GM23338 (cell line): ENCODE measurements around the gene TST. TPM values are rescaled to one million over a fixed set of nuclear protein-coding genes. Genes with fewer than 3 reads are reported as not detected.

Experiments used
- ATAC-seq: fragments of 200-7000 bp; cut with Tn5 transposase; 3 replicates; pipeline ENCODE4 v1.9.1; 2020
- DNase-seq: peaks from one replicate; pipeline ENCODE4 v3.0.0-alpha.2; 2015; ENCODE audit warnings: low spot score
- H2AFZ ChIP-seq: fragments of 200-600 bp; sonication (generic); 2 replicates; pipeline ENCODE4 v1.8.0; 2016; ENCODE audit warnings: antibody characterized with exemption, mild to moderate bottlenecking, moderate library complexity
- H3F3A ChIP-seq: fragments of 200-600 bp; sonication (generic); replicated peaks from 2 replicates; pipeline ENCODE4 v1.8.0; 2017; ENCODE audit warnings: antibody characterized with exemption, mixed run types, low read depth
- H3K27ac ChIP-seq: fragments of 200-600 bp; sonication (generic); 2 replicates; pipeline ENCODE4 v1.6.1; 2016; ENCODE audit warnings: low read depth
- H3K27me3 ChIP-seq: fragments of 200-600 bp; sonication (generic); 2 replicates; pipeline ENCODE4 v1.8.0; 2016; ENCODE audit warnings: mild to moderate bottlenecking, mixed run types, moderate library complexity; ENCODE audit not compliant: insufficient read depth
- H3K36me3 ChIP-seq: fragments of 200-600 bp; sonication (generic); 2 replicates; pipeline ENCODE4 v1.8.0; 2016; ENCODE audit warnings: mild to moderate bottlenecking; ENCODE audit not compliant: insufficient read depth
- H3K4me1 ChIP-seq: fragments of 200-600 bp; sonication (generic); 2 replicates; pipeline ENCODE4 v1.8.0; 2016; ENCODE audit warnings: mild to moderate bottlenecking, moderate library complexity; ENCODE audit not compliant: insufficient read depth
- H3K4me2 ChIP-seq: fragments of 200-600 bp; sonication (generic); 2 replicates; pipeline ENCODE4 v1.7.1; 2017; ENCODE audit warnings: mixed run types
- H3K4me3 ChIP-seq: fragments of 200-600 bp; sonication (generic); 2 replicates; pipeline ENCODE4 v1.6.1; 2016; ENCODE audit warnings: mixed run types
- H3K79me2 ChIP-seq: fragments of 200-600 bp; sonication (generic); replicated peaks from 2 replicates; pipeline ENCODE4 v1.8.0; 2017; ENCODE audit warnings: mild to moderate bottlenecking; ENCODE audit not compliant: insufficient read depth
- H3K9me2 ChIP-seq: fragments of 200-600 bp; sonication (generic); 2 replicates; pipeline ENCODE4 v1.8.0; 2017; ENCODE audit not compliant: insufficient read depth
- H4K20me1 ChIP-seq: fragments of 200-600 bp; sonication (generic); replicated peaks from 2 replicates; pipeline ENCODE4 v1.8.0; 2017; ENCODE audit warnings: mild to moderate bottlenecking; ENCODE audit not compliant: insufficient read depth
- H3K27ac Mint-ChIP-seq: 2 replicates; pipeline ENCODE4 v1.8.0; 2020; ENCODE audit warnings: inconsistent platforms, mild to moderate bottlenecking, moderate library complexity, mixed read lengths
- H3K27me3 Mint-ChIP-seq: 3 replicates; pipeline ENCODE4 v1.8.0; 2022; ENCODE audit warnings: low read depth, mild to moderate bottlenecking, moderate library complexity, mixed read lengths, inconsistent platforms; ENCODE audit not compliant: insufficient read depth, poor library complexity
- H3K36me3 Mint-ChIP-seq: 3 replicates; pipeline ENCODE4 v1.8.0; 2021; ENCODE audit warnings: low read depth, mild to moderate bottlenecking, inconsistent platforms, moderate library complexity, mixed read lengths
- H3K4me1 Mint-ChIP-seq: 3 replicates; pipeline ENCODE4 v1.8.0; 2020; ENCODE audit warnings: mild to moderate bottlenecking, inconsistent platforms, mixed read lengths
- H3K4me3 Mint-ChIP-seq: 3 replicates; pipeline ENCODE4 v1.8.0; 2021; ENCODE audit warnings: moderate library complexity, mild to moderate bottlenecking, inconsistent platforms, mixed read lengths
- H3K9me3 Mint-ChIP-seq: 3 replicates; pipeline ENCODE4 v1.8.0; 2020; ENCODE audit warnings: moderate library complexity, mild to moderate bottlenecking, inconsistent platforms, mixed read lengths
- CREB1 ChIP-seq: fragments of 250-450 bp; sonication (Bioruptor Pico); IDR thresholded peaks from 2 replicates; pipeline ENCODE4 v1.5.0; 2020; ENCODE audit warnings: low read depth, mild to moderate bottlenecking, moderate library complexity
- CTCF ChIP-seq, 2 experiments: fragments of 200-600 bp in 1 of 2; sonication (generic) in 1 of 2; conservative IDR thresholded peaks; 2 replicates each; pipeline versions ENCODE4 v1.5.1 to v1.6.1; 2016 to 2017; ENCODE audit warnings: antibody characterized with exemption in 2 of 2, low read depth in 2 of 2, mild to moderate bottlenecking in 2 of 2, moderate library complexity in 1 of 2
- EZH2 ChIP-seq: fragments of 200-600 bp; sonication (generic); IDR thresholded peaks from one replicate; pipeline ENCODE4 v1.8.0; 2017; ENCODE audit warnings: antibody characterized with exemption, mild to moderate bottlenecking, low read depth; ENCODE audit not compliant: unreplicated experiment
- EZH2phosphoT487 ChIP-seq: fragments of 200-600 bp; sonication (generic); IDR thresholded peaks from one replicate; pipeline ENCODE4 v1.8.1; 2018; ENCODE audit warnings: antibody characterized with exemption; ENCODE audit not compliant: unreplicated experiment
- JUNB ChIP-seq: IDR thresholded peaks from one replicate; pipeline ENCODE4 v1.6.1; 2016; ENCODE audit warnings: antibody characterized with exemption; ENCODE audit not compliant: unreplicated experiment
- NANOG ChIP-seq: IDR thresholded peaks from 2 replicates; pipeline ENCODE4 v1.6.1; 2016; ENCODE audit warnings: antibody characterized with exemption, borderline replicate concordance
- POLR2AphosphoS5 ChIP-seq: IDR thresholded peaks from 2 replicates; pipeline ENCODE4 v1.6.1; 2016; ENCODE audit warnings: antibody characterized with exemption, low read depth
- REST ChIP-seq: IDR thresholded peaks from one replicate; pipeline ENCODE4 v1.6.1; 2018; ENCODE audit warnings: antibody characterized with exemption; ENCODE audit not compliant: unreplicated experiment
- STAT1 ChIP-seq: IDR thresholded peaks from one replicate; pipeline ENCODE4 v1.6.1; 2016; ENCODE audit warnings: antibody characterized with exemption; ENCODE audit not compliant: unreplicated experiment
- ZNF114 ChIP-seq: fragments of 250-450 bp; sonication (Bioruptor Pico); IDR thresholded peaks from 2 replicates; pipeline ENCODE4 v1.5.0; 2020; ENCODE audit warnings: mild to moderate bottlenecking, moderate library complexity
- ZNF331 ChIP-seq: fragments of 250-450 bp; sonication (Bioruptor Pico); IDR thresholded peaks from 2 replicates; pipeline ENCODE4 v1.5.0; 2020; ENCODE audit warnings: low read depth, mild to moderate bottlenecking, moderate library complexity
- polyA plus RNA-seq: library from polyadenylated mRNA; unstranded; fragments of >200 nt; fragmentation: Nextera tagmentation; extraction: Ambion mirVana; gene quantifications from 2 replicates; pipeline ENCODE4 v1.2.1, GENCODE V29; 2016
- total RNA-seq: library from RNA; depleted of rRNA; stranded (reverse); fragments of >200 nt; shearing (Covaris generic); gene quantifications from 2 replicates; pipeline ENCODE4 v1.2.3, GENCODE V29; 2014
- TF ChIP-seq, protein P1 (sequence below): fragments of 250-450 bp; sonication (Bioruptor Pico); IDR thresholded peaks from 2 replicates; pipeline ENCODE4 v1.5.0; 2020; ENCODE audit warnings: mild to moderate bottlenecking, moderate library complexity
- TF ChIP-seq, protein P2 (sequence below): IDR thresholded peaks from 2 replicates; pipeline ENCODE4 v1.6.1; 2016; ENCODE audit warnings: antibody characterized with exemption

Gene TST
- total and polyA plus RNA-seq, 2 experiments from 2014 or later, result 14.6 to 32.7 TPM

- Mint-ChIP-seq H3K4me3 (no peak overlapping the region), H3K36me3 (peaks cover 2% of the 10 kb centered on the region; the same call in 2 of the 3 replicates), H3K27me3 (peaks cover 35% of the 10 kb centered on the region), H3K9me3 (no peaks in the 10 kb centered on the region), H3K27ac (peak overlapping the region; percentile 16; the same call in 1 of the 2 replicates), H3K4me1 (peaks cover 38% of the 10 kb centered on the region)
- Histone ChIP-seq H3F3A (no peaks in the 10 kb centered on the region), H2AFZ (no peak overlapping the region), H3K79me2 (no peaks in the 10 kb centered on the region), H3K36me3 (no peaks in the 10 kb centered on the region), H3K4me1 (peaks cover 22% of the 10 kb centered on the region), H3K4me3 (no peak overlapping the region), H3K9me2 (no peaks in the 10 kb centered on the region), H3K27ac (no peak overlapping the region), H3K27me3 (peaks cover 27% of the 10 kb centered on the region), H3K4me2 (no peak overlapping the region), H4K20me1 (no peaks in the 10 kb centered on the region)
- no peak for ATAC-seq
- TF ChIP-seq POLR2AphosphoS5, result no peak
- TF ChIP-seq NANOG, result no peak
- no peak for TF ChIP-seq REST
- no peak for TF ChIP-seq STAT1
- no peak for TF ChIP-seq ZNF114
- TF ChIP-seq, protein P1, sequence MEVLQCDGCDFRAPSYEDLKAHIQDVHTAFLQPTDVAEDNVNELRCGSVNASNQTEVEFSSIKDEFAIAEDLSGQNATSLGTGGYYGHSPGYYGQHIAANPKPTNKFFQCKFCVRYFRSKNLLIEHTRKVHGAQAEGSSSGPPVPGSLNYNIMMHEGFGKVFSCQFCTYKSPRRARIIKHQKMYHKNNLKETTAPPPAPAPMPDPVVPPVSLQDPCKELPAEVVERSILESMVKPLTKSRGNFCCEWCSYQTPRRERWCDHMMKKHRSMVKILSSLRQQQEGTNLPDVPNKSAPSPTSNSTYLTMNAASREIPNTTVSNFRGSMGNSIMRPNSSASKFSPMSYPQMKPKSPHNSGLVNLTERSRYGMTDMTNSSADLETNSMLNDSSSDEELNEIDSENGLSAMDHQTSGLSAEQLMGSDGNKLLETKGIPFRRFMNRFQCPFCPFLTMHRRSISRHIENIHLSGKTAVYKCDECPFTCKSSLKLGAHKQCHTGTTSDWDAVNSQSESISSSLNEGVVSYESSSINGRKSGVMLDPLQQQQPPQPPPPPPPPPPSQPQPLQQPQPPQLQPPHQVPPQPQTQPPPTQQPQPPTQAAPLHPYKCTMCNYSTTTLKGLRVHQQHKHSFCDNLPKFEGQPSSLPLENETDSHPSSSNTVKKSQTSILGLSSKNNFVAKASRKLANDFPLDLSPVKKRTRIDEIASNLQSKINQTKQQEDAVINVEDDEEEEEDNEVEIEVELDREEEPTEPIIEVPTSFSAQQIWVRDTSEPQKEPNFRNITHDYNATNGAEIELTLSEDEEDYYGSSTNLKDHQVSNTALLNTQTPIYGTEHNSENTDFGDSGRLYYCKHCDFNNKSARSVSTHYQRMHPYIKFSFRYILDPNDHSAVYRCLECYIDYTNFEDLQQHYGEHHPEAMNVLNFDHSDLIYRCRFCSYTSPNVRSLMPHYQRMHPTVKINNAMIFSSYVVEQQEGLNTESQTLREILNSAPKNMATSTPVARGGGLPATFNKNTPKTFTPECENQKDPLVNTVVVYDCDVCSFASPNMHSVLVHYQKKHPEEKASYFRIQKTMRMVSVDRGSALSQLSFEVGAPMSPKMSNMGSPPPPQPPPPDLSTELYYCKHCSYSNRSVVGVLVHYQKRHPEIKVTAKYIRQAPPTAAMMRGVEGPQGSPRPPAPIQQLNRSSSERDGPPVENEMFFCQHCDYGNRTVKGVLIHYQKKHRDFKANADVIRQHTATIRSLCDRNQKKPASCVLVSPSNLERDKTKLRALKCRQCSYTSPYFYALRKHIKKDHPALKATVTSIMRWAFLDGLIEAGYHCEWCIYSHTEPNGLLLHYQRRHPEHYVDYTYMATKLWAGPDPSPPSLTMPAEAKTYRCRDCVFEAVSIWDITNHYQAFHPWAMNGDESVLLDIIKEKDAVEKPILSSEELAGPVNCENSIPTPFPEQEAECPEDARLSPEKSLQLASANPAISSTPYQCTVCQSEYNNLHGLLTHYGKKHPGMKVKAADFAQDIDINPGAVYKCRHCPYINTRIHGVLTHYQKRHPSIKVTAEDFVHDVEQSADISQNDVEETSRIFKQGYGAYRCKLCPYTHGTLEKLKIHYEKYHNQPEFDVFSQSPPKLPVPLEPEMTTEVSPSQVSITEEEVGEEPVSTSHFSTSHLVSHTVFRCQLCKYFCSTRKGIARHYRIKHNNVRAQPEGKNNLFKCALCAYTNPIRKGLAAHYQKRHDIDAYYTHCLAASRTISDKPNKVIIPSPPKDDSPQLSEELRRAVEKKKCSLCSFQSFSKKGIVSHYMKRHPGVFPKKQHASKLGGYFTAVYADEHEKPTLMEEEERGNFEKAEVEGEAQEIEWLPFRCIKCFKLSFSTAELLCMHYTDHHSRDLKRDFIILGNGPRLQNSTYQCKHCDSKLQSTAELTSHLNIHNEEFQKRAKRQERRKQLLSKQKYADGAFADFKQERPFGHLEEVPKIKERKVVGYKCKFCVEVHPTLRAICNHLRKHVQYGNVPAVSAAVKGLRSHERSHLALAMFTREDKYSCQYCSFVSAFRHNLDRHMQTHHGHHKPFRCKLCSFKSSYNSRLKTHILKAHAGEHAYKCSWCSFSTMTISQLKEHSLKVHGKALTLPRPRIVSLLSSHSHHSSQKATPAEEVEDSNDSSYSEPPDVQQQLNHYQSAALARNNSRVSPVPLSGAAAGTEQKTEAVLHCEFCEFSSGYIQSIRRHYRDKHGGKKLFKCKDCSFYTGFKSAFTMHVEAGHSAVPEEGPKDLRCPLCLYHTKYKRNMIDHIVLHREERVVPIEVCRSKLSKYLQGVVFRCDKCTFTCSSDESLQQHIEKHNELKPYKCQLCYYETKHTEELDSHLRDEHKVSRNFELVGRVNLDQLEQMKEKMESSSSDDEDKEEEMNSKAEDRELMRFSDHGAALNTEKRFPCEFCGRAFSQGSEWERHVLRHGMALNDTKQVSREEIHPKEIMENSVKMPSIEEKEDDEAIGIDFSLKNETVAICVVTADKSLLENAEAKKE, result no peak
- no peak for TF ChIP-seq EZH2phosphoT487
- no peak for TF ChIP-seq ZNF331
- TF ChIP-seq JUNB, result no peak
- no peak for TF ChIP-seq CREB1 (CRISPR knock-in tag)
- TF ChIP-seq EZH2, result no peak
- TF ChIP-seq CTCF (conservative IDR thresholded peaks at IDR 0.05; ENCODE audit: low read depth in 2 of 2), result no peak
- TF ChIP-seq, protein P2, sequence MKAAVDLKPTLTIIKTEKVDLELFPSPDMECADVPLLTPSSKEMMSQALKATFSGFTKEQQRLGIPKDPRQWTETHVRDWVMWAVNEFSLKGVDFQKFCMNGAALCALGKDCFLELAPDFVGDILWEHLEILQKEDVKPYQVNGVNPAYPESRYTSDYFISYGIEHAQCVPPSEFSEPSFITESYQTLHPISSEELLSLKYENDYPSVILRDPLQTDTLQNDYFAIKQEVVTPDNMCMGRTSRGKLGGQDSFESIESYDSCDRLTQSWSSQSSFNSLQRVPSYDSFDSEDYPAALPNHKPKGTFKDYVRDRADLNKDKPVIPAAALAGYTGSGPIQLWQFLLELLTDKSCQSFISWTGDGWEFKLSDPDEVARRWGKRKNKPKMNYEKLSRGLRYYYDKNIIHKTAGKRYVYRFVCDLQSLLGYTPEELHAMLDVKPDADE, result no peak
- no peak for DNase-seq
Observed at GRCh38 chr22:37064553-37064952, 45.3 kb upstream of the TST start.
